SW 1271 (cell line): ENCODE measurements around the gene SLC5A4.
"Not testable (repeated sequence)": the region's sequence is repeated elsewhere in the genome, so short reads cannot be mapped to it uniquely, and the experiment has no call there.

Experiments
- DNase-seq, 2 experiments: peaks; one replicate each; lab custom pipeline; 2025; lab: John Stamatoyannopoulos, UW

SLC5A4 gene

DNA sequence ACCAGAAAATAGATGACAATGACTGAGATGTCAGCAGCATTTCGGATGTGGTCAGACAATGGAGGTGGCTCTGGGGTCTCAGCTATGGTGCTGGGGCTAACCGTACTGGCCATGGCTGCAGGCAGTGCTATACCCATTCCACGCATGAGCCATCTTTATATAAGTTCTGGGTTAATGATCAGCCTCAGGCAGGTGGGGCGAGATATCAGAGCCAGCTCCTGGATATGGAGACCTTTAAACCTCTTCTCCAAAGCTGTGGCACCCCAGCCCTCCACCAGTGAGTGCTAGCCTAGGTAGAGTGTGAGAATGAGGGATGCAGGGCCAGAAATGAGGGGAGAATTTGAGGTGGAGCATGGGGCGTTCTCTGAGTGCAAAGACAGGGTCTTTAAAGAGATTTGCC lies at the start of gene SLC5A4:
Gene SLC5A4 (minus strand): TSS at position 131 of the 400 bp plus-strand sequence. CDS start 18 bp downstream, at position 113.
- no peak for DNase-seq

DNA sequence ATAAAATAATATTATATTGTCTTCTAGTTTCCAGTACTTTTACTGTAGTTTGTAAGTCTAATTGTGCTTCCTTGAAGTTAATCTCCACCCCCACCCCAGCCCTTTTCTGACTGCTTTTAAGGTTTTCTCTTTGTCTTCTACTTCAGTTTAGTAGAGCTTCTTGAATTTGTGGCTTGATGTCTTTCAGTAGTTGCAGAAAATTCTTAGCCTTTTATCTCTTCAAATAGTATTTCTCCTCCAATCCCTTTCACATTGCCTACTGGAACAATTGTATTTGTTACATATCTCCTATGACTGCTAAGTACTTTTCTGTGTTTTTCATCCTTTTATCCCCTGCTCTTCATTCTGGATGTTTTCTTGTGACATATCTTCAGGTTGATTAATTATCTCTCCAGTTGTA lies 38.8 kb upstream of the SLC5A4 start:
- DNase-seq, result not testable (repeated sequence)

DNA sequence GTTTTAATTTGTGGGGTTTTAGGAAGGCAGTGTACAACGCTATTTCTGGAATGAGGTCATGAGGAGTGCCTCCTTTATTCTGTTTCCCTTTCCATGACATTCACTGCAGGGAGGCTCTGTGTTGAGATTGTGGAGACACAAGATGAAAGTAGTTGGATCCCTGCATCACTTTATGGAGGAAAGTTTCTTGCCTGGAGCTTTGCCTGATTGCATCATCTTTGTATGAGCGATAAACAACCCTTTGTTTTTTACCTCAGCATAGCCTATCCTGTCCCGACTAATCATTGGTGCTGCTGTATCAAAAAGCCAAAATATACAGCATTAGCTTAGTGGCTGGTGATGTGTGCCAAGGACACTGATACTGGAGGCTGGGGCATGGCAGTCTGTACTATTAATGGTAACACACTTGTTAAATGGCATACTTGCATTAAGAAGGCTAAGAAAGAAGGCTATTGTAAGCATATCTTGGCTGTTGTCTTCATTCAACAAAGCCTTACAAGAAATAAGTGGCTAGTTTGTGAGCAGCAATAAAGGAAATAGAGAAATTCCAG lies 31.2 kb upstream of the SLC5A4 start:
- no peak for DNase-seq

DNA sequence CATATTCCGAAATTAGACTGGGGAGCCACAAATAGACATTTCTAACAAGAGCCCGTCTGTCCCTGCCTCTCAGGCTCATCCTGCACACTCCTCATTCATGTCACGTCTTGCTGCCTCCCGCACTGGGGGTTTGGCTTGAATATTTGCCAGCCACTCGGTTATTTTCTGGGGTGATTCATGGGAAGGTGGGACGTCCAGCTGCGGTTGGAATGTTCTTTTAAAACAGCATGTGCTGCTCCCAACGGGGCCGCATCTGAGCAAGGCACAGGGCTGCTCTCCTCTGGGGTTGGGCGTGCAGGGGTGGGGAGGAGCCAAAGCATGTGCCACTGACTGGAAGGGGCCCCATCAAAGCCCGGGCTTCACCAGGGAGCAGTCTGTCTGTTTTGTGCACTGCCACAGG lies 25.9 kb upstream of the SLC5A4 start:
- DNase-seq, result no peak

DNA sequence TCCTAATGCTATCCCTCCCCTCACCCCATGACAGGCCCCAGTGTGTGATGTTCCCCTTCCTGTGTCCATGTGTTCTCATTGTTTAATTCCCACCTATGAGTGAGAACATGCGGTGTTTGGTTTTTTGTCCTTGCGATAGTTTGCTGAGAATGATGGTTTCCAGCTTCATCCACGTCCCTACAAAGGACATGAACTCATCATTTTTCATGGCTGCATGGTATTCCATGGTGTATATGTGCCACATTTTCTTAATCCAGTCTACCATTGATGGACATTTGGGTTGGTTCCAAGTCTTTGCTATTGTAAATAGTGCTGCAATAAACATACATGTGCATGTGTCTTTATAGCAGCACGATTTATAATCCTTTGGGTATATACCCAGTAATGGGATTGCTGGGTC lies 20.2 kb upstream of the SLC5A4 start:
- DNase-seq, result not testable (repeated sequence)

DNA sequence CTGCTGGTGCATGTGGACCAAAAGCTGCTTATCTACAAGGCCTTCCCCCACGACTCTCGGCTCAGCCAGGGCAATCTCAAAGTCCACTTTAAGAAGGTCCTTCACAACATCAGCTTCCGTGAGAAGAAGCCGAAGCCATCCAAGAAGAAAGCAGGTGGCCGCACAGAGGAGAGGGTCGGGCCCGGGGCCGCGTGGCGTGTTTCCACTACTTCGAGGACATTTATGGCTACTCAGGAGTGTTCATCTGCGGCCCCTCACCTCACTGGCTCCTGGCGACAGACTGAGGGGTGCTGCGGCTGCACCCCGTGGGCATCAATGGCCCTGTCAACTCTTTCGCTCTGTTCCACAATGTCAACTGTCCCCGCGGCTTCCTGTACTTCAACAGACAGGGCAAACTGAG lies 16.2 kb upstream of the SLC5A4 start:
- no peak for DNase-seq

DNA sequence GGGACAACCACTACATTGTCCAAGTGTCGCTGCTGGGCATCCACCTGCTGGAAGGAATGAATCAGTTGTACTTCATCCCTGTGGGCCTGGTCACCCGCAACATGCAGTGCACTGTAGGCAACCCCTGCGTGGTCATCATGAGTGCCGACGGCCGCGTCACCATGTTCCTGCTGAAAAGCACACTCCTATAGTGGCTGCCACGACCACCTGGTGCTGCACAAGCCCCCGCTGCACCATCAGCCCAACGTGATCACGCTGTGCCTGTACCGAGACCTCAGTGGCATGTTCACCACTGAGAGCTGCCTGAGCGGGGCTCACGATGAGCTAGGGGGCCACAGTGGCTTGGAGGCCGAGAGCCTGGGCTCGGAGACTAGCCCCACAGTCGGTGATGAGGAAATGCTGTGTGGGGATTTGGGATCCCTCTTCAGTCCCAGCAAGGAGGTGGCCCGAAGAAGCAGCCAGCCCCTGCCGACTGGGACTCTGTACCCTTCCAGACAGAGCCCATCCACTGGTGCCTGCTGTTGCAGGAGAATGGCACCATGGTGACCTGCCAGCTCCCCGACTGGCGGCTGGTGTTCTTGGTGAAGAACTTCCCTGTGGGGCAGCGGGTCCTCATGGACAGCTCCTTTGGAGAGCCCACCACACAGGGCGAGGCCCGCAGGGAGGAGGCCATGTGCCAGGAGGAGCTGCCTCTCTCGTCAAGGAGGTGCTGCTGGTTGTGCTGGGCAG lies 15.7 kb upstream of the SLC5A4 start:
- no peak for DNase-seq

DNA sequence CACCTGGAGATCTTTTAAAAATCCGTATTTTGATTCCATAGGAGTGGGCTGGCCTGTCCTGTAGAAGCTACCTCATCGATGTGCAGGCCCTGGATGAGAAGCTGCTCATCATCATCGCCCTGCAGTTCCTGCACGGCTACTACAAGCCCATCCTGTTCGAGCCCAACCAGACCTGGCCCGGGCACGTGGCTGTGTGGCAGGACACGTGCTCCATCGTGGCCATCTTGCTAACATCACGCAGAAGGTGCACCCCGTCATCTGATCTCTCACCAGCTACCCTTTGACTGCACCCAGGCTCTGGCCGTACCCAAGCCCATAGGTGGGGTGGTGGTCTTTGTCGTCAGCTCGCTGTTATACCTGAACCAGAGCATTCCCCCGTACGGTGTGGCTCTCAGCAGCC lies 14.2 kb upstream of the SLC5A4 start:
- no peak for DNase-seq

DNA sequence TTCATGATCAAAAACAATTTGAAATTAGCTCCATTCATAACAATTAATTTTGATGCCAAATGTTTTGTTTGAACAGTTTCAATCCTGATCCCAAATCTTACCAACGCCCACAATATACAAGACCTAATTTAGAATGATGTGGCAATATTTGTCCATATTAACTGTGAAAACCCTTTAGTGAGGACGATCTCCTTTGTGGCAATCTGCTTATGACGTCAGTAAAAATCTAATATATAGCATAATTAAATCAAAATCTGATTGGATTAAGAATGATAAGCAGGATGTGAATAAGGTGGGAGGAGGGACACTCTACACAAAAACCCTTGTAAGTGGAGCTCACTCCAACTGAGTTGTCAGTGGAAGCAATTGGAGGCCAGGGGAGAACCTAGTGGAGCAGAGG lies 11.9 kb upstream of the SLC5A4 start:
- DNase-seq, result no peak

DNA sequence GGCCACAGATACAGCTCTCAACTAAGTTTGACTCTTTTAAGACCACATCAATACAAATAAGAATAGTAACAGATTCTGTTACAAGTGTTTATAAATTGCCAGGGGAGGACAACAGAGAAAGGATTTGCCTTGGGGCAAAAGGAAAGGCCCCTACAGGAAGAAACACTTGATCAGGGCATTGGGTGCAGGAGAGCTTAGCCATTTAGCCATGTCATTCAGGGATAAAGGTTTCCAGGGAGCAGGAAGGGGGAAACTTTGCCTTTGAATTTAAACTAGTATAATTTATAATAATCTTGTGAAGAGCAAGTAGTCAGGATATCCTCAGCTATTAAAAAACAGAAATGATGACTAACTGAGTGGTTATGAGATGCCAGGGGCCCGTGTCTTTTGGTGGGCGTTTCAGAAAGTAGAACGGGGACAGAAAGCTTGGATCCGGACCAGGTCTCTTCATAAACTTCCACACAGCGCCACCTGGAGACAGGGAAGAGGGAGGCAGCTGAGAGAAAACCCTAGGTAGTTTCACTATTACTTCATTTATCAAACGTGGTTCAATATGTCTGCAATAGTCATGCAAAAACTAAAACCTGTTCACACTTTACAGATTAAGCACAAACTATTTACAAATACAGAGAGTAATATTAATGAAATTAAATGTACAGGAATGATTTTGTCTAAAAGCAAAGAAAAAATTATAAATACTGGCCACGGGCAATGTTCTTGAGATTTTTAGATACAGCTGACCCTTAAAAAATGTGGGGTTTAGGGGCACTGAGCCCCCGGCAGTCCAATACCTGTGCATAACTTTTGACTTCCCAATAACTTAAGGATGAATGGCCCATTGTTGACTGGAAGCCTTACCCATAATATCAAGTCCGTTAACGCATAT lies 11.0 kb upstream of the SLC5A4 start:
- DNase-seq, result peak; percentile 29 to 64

DNA sequence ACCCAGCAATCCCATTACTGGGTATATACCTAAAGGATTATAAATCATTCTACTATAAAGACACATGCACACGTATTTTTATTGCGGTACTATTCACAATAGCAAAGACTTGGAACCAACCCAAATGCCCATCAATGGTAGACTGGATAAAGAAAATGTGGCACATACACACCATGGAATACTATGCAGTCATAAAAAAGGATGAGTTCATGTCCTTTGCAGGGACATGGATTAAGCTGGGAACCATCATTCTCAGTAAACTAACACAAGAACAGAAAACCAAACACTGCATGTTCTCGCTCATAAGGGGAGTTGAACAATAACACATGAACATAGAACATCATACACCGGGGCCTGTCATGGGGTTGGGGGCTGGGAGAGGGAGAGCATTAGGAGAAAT lies 8.5 kb upstream of the SLC5A4 start:
- not testable (repeated sequence) for DNase-seq

DNA sequence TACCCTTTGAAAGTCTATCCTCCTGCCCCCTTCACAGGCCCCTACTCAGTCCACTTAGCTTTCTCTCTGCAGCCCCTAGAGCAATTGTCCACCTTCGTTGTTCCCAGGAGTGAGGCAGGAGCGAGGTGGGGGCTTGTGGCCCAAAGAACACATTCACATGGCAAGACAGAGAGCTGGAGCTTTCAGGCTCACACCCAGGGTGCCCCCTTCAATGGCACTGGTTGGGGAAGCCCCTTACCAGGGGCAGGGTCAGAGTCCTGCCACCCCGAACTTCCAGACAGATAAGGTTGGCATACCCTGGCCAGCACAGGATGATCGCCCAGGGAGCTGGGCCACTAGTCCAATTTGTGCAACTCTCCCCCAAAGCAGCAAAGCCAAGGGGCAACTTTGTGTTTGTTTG lies 6.2 kb upstream of the SLC5A4 start:
- DNase-seq, result no peak

DNA sequence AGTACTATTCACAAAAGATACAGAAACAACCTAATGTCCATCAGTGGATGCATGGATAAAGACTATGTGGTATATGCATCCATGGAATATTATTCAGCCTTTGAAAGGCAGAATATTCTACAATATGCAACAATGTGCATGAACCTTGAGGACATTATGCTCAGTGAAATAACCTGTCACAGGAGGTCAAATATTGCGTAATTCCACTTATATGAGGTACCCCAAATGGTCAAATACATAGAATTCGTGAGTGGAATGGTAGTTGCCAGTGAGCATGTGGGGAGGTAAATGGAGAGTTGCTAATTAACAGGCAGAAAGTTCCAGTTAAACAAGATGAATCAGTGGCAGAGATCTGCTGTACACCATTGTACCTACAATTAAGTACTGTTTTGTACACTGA lies 3.6 kb upstream of the SLC5A4 start:
- DNase-seq, result no peak

DNA sequence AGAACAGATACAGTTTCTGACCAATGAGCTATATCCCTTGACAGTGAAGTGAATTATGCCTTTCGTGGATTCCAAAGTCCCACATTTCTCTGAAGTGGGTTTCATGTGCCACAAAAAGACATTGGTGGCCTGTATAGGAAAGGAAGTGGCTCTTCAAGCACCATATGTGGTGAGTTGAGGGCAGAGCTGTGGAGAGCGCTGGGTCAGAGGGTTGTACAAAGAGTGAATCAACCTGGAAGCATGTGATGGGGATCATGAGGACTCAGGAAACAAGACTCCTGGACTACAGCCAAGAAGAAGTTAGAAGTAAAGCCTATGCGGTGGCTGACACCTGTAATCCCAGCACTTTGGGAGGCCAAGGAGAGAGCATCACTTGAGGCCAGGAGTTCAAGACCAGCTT lies 579 bp upstream of the SLC5A4 start:
- no peak for DNase-seq

DNA sequence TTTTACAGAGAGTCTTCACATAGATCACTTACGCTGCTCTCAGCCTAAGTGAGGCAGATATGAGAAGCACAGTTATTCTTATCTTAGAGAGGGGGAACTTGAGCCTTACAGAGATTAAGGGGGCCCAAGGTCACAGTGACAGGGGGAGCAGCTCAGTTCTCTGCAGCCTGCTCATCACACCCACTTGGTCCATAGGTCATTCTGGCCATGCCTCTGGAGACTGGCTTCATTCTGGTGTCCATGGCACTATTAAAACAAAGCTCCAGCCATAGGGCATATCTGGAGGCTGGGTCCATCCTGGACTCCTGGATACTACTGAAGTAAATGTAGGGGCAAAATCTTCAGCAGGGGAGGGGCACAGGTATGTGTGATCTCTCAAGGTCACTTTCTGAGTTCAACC lies 5.9 kb downstream of the SLC5A4 start:
- DNase-seq, result no peak

DNA sequence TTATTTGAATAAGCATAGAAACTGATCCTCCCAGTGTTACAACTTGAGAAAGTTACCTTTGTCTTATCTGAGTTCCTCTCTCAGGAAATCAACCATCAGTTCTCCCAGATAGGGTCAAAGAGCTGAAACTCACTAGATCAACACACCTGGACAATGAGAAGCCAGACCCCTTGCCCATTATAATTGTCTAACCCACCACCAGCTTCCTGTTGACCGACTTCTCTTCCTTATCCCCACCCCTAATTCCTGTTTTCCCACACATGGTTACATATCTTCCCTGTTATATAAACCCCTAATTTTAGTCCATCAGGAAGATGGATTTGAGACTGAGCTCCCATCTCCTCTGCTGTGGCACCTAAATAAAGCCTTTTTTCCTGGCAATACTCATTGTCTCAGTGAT lies 6.9 kb downstream of the SLC5A4 start:
- no peak for DNase-seq

DNA sequence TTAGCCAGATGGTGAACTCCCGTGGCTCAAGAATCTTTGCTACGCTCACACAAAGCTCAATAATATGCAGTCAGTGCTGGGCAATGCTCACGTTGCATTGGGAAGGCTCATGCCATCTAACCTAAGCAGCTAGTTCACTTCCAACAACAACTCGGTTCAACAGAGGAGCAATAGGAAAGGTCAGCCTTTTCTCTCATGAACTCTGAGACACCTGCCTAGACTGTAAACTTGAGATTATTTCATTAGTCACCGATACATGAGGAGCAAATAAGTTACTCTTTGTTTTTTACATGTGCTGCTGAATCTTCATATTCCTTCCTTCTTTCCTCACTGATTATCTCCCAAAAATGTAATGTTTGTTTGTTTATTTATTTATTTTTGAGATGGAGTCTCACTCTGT lies 9.0 kb downstream of the SLC5A4 start:
- no peak for DNase-seq

DNA sequence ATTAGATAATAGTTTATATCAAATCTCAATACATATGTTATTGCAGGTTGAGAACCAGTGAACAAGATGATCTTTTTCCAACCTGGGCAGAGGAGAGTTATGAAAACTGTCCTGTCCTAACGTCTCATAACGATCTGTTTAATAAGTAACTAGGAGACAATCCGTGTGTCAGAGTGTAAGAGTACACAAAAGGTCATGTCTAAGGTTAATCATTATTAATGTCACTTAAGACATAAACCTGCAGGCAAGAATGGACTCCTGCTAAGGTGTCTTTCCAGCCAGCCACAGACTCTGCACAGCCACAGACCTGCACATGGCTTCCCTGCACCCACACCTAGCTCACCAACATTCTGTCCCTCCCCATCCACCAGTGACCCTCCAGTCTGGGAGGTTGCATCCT lies 10.1 kb downstream of the SLC5A4 start:
- DNase-seq, result no peak

DNA sequence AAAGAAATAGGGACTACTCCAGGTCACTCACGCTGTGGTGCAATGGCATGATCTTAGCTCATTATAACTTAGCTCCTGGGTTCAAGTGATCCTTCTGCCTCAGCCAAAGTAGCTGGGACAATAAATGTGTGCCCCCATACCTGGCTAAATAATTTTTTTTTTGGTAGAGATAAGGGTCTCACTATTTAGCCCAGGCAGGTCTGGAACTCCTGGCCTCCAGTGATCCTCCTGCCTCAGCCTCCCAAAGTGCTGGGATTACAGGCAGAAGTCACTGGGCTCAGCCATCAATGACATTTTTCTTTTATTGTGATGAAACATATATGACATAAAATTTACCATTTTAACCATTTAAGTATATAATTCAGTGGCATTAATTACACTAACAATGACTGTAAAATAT lies 10.6 kb downstream of the SLC5A4 start:
- no peak for DNase-seq

DNA sequence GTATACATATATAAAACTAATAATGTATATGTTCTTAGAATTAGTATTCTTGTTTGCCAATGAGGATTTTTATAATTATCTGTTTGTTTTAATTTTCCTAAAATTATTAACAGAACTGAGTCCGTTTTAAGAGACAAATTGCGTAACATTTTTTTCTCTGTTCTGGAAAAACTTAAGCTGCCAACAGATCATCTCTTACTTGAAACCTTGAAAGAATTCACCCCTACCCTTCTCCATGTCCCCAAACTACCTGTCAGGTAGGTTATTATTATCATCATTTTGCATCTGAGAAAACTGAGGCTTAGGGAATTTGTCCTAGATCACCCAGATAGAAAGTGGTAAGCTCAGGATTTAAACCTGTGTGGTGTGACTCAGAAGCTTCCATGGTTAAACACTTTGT lies 14.7 kb downstream of the SLC5A4 start:
- no peak for DNase-seq

DNA sequence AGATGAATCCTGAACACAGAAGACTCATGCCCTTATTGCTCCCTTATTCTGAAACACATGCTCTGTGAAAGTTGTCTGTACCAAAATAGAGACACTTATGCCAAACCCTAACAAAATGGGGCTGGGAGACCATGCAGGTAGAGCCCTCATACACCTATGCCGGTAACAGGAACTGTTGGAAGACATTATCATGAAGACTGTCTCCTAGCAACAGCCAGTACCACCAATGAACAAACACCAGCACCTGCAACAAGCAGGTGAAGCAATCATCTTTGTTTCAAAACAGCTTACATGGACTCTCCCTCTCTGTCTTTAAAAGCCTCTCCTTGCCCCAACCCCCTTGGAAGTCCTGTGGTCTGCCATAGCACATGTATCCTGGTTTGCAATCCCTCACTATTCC lies 17.2 kb downstream of the SLC5A4 start:
- no peak for DNase-seq

DNA sequence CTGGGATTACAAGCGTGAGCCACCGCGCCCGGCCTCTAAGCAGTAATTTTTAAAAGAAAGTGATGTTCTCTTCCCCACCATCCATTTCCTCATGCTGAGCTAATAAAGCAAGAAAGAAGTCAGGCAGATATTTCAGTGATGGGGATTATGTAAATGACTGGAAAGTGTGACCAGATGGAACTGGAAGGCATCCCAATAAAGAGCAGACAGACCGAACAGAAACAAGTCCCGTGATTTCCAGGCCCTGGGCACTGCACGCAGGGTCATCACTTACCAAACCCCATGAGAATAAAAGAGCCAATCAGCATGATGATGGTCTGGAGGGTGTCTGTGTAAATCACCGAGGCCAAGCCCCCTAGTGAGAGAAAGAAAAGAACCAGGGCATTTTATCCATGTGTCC lies 18.2 kb downstream of the SLC5A4 start:
- DNase-seq, result no peak

DNA sequence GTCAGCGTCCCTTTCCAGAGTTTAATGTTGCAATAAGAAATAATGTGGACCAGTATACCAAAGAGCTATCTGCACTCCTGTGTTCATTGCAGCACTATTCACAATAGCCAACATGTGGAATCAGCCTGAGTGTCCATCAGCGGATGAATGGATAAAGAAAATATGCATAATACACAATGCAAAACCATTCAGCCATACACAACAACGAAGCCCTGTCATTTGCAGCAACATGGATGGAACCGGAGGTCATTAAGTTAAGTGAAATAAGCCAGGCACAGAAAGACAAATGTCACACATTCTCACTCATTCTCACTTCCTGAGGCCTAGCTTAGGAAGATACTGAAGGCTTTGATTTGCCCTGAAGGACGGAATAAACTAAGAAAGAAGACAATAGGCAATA lies 22.1 kb downstream of the SLC5A4 start:
- no peak for DNase-seq
